HFF-Myc (cell line): ENCODE results near the gene FCHO1.

ENCODE experiments used
- DNase-seq: peaks from one replicate; pipeline ENCODE4 v3.0.0-alpha.2; 2011; ENCODE audit warnings: low read depth; ENCODE audit errors: extremely low read depth
- H3K4me3 ChIP-seq: replicated peaks from 2 replicates; pipeline ENCODE4 v1.5.1; 2011; ENCODE audit warnings: low read depth, mild to moderate bottlenecking, control low read depth, low read length
- CTCF ChIP-seq: IDR thresholded peaks from 2 replicates; pipeline ENCODE4 v1.5.1; 2012; ENCODE audit warnings: mild to moderate bottlenecking, low read depth, low read length, control low read depth; ENCODE audit errors: missing control alignments

FCHO1 gene

GRCh38 chr19:17747205-17748098 is 3.8 kb upstream of the FCHO1 start:
- TF ChIP-seq CTCF = no peak
- peak overlapping the region; percentile 24 for H3K4me3 ChIP-seq
- DNase-seq = peak; percentile 67

- DNase-seq = no peak
- no peak for TF ChIP-seq CTCF
- H3K4me3 ChIP-seq = no peak overlapping the region
Measured at GRCh38 chr19:17748884-17749638, 2.2 kb upstream of the FCHO1 start.

- no peak for TF ChIP-seq CTCF
- H3K4me3 ChIP-seq = no peak overlapping the region
- DNase-seq = no peak
Measured at GRCh38 chr19:17749912-17750317, 1.4 kb upstream of the FCHO1 start.

- no peak for TF ChIP-seq CTCF
- no peak for DNase-seq
- no peak overlapping the region for H3K4me3 ChIP-seq
Measured at GRCh38 chr19:17751912-17752273, 616 bp downstream of the FCHO1 start.

GRCh38 chr19:17752865-17753639 is 1.8 kb downstream of the FCHO1 start:
- no peak overlapping the region for H3K4me3 ChIP-seq
- TF ChIP-seq CTCF = no peak
- no peak for DNase-seq

- DNase-seq = no peak
- H3K4me3 ChIP-seq = no peak overlapping the region
- TF ChIP-seq CTCF = no peak
Measured at GRCh38 chr19:17753976-17754375, 2.7 kb downstream of the FCHO1 start.
